IMR-90 (cell line): ENCODE results near the gene CPLX1. TPM values are rescaled to one million over a fixed set of nuclear protein-coding genes. Genes with fewer than 3 reads are reported as not detected.

Source experiments
- ATAC-seq: fragments of 200-7000 bp; cut with Tn5 transposase; 2 replicates; pipeline ENCODE4 v1.9.1; 2020; ENCODE audit warnings: low read depth, mild to moderate bottlenecking, moderate library complexity
- BruUV-seq: library from RNA; stranded (reverse); fragments of 400-500 nt; replicated peaks from 2 replicates; lab custom pipeline; 2021; lab: Mats Ljungman, UMichigan
- CTCF ChIA-PET: fragments of 300-600 bp; formaldehyde crosslinking; extraction: SDS; loops from one replicate; lab custom pipeline; 2021; ENCODE audit warnings: antibody characterized with exemption; lab: Yijun Ruan, JAX
- POLR2A ChIA-PET: fragments of 300-600 bp; sonication (Branson Sonifier 250); formaldehyde crosslinking; loops from one replicate; lab custom pipeline; 2022; ENCODE audit warnings: antibody characterized with exemption; ENCODE audit not compliant: unreplicated experiment; lab: Charles Lee
- DNase-seq: peaks from one replicate; pipeline ENCODE4 v3.0.0; 2013
- H2AFZ ChIP-seq: replicated peaks from 2 replicates; pipeline ENCODE3; 2013; ENCODE audit warnings: low read length, mild to moderate bottlenecking; ENCODE audit not compliant: poor library complexity
- H2AK5ac ChIP-seq: 2 replicates; pipeline ENCODE4 v1.6.1; 2013; ENCODE audit warnings: low read depth, low read length, inconsistent platforms
- H2AK9ac ChIP-seq: replicated peaks from 2 replicates; pipeline ENCODE3; 2013; ENCODE audit warnings: mild to moderate bottlenecking, low read depth, low read length, moderate library complexity; ENCODE audit not compliant: poor library complexity
- H2BK120ac ChIP-seq: 2 replicates; pipeline ENCODE4 v1.6.1; 2013; ENCODE audit warnings: low read depth, low read length, inconsistent platforms
- H2BK15ac ChIP-seq: 3 replicates; pipeline ENCODE4 v1.6.1; 2013; ENCODE audit warnings: low read depth, low read length, inconsistent platforms
- H2BK20ac ChIP-seq: 2 replicates; pipeline ENCODE4 v1.6.1; 2013; ENCODE audit warnings: low read depth, mild to moderate bottlenecking, inconsistent platforms, low read length, moderate library complexity
- H2BK5ac ChIP-seq: 2 replicates; pipeline ENCODE4 v1.6.1; 2013; ENCODE audit warnings: mild to moderate bottlenecking, low read depth, low read length, inconsistent platforms; ENCODE audit not compliant: poor library complexity, severe bottlenecking
- H3K14ac ChIP-seq: replicated peaks from 2 replicates; pipeline ENCODE4 v1.6.1; 2013; ENCODE audit warnings: low read depth, low read length, inconsistent platforms
- H3K18ac ChIP-seq: 2 replicates; pipeline ENCODE4 v1.6.1; 2013; ENCODE audit warnings: low read depth, low read length, control low read depth
- H3K23ac ChIP-seq: 2 replicates; pipeline ENCODE4 v1.6.1; 2013; ENCODE audit warnings: low read depth, low read length, inconsistent platforms
- H3K27ac ChIP-seq: 2 replicates; pipeline ENCODE4 v1.5.1; 2013; ENCODE audit warnings: mild to moderate bottlenecking, control low read depth, low read length; ENCODE audit not compliant: insufficient read depth
- H3K27me3 ChIP-seq: 2 replicates; pipeline ENCODE4 v1.6.1; 2013; ENCODE audit warnings: low read length; ENCODE audit not compliant: control insufficient read depth, insufficient read depth
- H3K36me3 ChIP-seq: 2 replicates; pipeline ENCODE4 v1.6.1; 2013; ENCODE audit warnings: low read length, mixed read lengths; ENCODE audit not compliant: control insufficient read depth, insufficient read depth
- H3K4ac ChIP-seq: 2 replicates; pipeline ENCODE4 v1.6.1; 2013; ENCODE audit warnings: low read depth, low read length, inconsistent platforms
- H3K4me1 ChIP-seq: 2 replicates; pipeline ENCODE4 v1.6.1; 2013; ENCODE audit warnings: low read length, mixed read lengths; ENCODE audit not compliant: control insufficient read depth, insufficient read depth
- H3K4me2 ChIP-seq: 2 replicates; pipeline ENCODE4 v1.6.1; 2013; ENCODE audit warnings: low read depth, mild to moderate bottlenecking, control low read depth, low read length, moderate library complexity
- H3K4me3 ChIP-seq: 2 replicates; pipeline ENCODE4 v1.5.1; 2013; ENCODE audit warnings: low read depth, mild to moderate bottlenecking, control low read depth, low read length, moderate library complexity; ENCODE audit not compliant: insufficient read depth
- H3K56ac ChIP-seq: 2 replicates; pipeline ENCODE4 v1.6.1; 2013; ENCODE audit warnings: low read length, inconsistent platforms; ENCODE audit not compliant: insufficient read depth; ENCODE audit errors: extremely low read depth
- H3K79me1 ChIP-seq, 2 experiments: 2 replicates each; pipeline ENCODE4 v1.6.1; 2013; ENCODE audit warnings: low read length in 2 of 2, inconsistent platforms in 1 of 2, low read depth in 1 of 2
- H3K9ac ChIP-seq: 2 replicates; pipeline ENCODE4 v1.6.1; 2013; ENCODE audit warnings: low read depth, low read length, control low read depth
- H3K9me1 ChIP-seq: 2 replicates; pipeline ENCODE4 v1.6.1; 2013; ENCODE audit warnings: low read length, inconsistent platforms; ENCODE audit not compliant: insufficient read depth
- H3K9me3 ChIP-seq: 2 replicates; pipeline ENCODE4 v1.6.1; 2013; ENCODE audit warnings: low read length; ENCODE audit not compliant: control insufficient read depth, insufficient read depth
- H4K20me1 ChIP-seq: 2 replicates; pipeline ENCODE4 v1.6.1; 2013; ENCODE audit warnings: low read length, inconsistent platforms; ENCODE audit not compliant: insufficient read depth
- H4K5ac ChIP-seq: 2 replicates; pipeline ENCODE4 v1.6.1; 2013; ENCODE audit warnings: mild to moderate bottlenecking, low read depth, low read length, control low read depth
- H4K8ac ChIP-seq, 2 experiments: 2 replicates each; pipeline ENCODE4 v1.6.1; 2013; ENCODE audit warnings: low read depth in 2 of 2, low read length in 2 of 2, control low read depth in 1 of 2, inconsistent platforms in 1 of 2
- H4K91ac ChIP-seq: 2 replicates; pipeline ENCODE4 v1.6.1; 2013; ENCODE audit warnings: low read depth, low read length, inconsistent platforms; ENCODE audit not compliant: insufficient read depth
- CHD1 ChIP-seq: IDR thresholded peaks from 2 replicates; pipeline ENCODE4 v1.6.1; 2012; ENCODE audit warnings: low read depth, low read length, improper control_type of control experiment
- MAZ ChIP-seq: IDR thresholded peaks from 2 replicates; pipeline ENCODE4 v1.6.1; 2012; ENCODE audit warnings: low read depth, mild to moderate bottlenecking, low read length, improper control_type of control experiment, moderate library complexity, borderline replicate concordance
- RAD21 ChIP-seq: IDR thresholded peaks from 2 replicates; pipeline ENCODE4 v1.6.1; 2012; ENCODE audit warnings: low read length, improper control_type of control experiment
- RFX5 ChIP-seq: IDR thresholded peaks from 2 replicates; pipeline ENCODE4 v1.8.0; 2012; ENCODE audit warnings: low read depth, mild to moderate bottlenecking, low read length, moderate library complexity
- WGBS, 2 experiments: methylation state at CpG; one replicate each; pipeline versions ENCODE4 v1.1.5 to v1.1.7; 2013; ENCODE audit warnings: missing lambda C conversion rate in 2 of 2; ENCODE audit not compliant: insufficient read length in 1 of 2; ENCODE audit errors: extremely low coverage in 2 of 2; 5-methylcytosine and 5-hydroxymethylcytosine counted together
- dilution Hi-C: fragments of 300-500 bp; cut with HindIII; formaldehyde crosslinking; loops from one replicate; pipeline ENCODE4 v1.14.3; 2018; ENCODE audit warnings: low sequenced_read_pairs; ENCODE audit not compliant: unreplicated experiment
- in situ Hi-C: fragments of 300-500 bp; cut with MboI; formaldehyde crosslinking; loops from 3 replicates; pipeline ENCODE4 v1.14.3; 2019; ENCODE audit warnings: low sequenced_read_pairs, inconsistent platforms, mixed read lengths
- intact Hi-C: fragments of 100-400 bp; cut with micrococcal nuclease; formaldehyde crosslinking; loops from 2 replicates; pipeline ENCODE4 v1.10.0; 2022
- polyA plus RNA-seq, 3 experiments: library from polyadenylated mRNA; depleted of rRNA; stranded (reverse); fragments of >200 nt; gene quantifications; 2 replicates each; pipeline ENCODE4 v1.2.3, GENCODE V29; 2012; ENCODE audit warnings: low replicate concordance in 1 of 3
- total RNA-seq: library from RNA; depleted of rRNA; stranded (reverse); fragments of >200 nt; gene quantifications from 2 replicates; pipeline ENCODE4 v1.2.3, GENCODE V29; 2012
- TF ChIP-seq, protein P1 (sequence below): fragments of 150-350 bp; IDR thresholded peaks from 2 replicates; pipeline ENCODE4 v1.6.1; 2016; ENCODE audit warnings: low read depth, mild to moderate bottlenecking, low read length, moderate library complexity, borderline replicate concordance
- TF ChIP-seq, protein P2 (sequence below): fragments of 150-350 bp; IDR thresholded peaks from 2 replicates; pipeline ENCODE4 v1.6.1; 2017; ENCODE audit warnings: mild to moderate bottlenecking, antibody characterized with exemption, low read length, low read depth
- TF ChIP-seq, protein P3 (sequence below): conservative IDR thresholded peaks from 2 replicates; pipeline ENCODE4 v1.5.1; 2012; ENCODE audit warnings: mild to moderate bottlenecking, low read depth, low read length, improper control_type of control experiment

The CPLX1 gene
- total and polyA plus RNA-seq, 2 of the 4 experiments (the other 2 are of a cell fraction) = 0.05 TPM; not detected in 1

GRCh38 chr4:768995-769394 lies 56.9 kb downstream of the CPLX1 start:
- Histone ChIP-seq H4K8ac (no peak overlapping the region), H3K18ac (no peak overlapping the region), H3K4me2 (no peak overlapping the region), H2AK5ac (no peak overlapping the region), H3K4me3 (no peak overlapping the region), H4K91ac (no peak overlapping the region), H3K9me3 (no peaks in the 10 kb centered on the region), H2AK9ac (no peak overlapping the region), H2BK20ac (no peak overlapping the region), H2BK120ac (no peak overlapping the region), H3K23ac (no peak overlapping the region), H3K4ac (no peak overlapping the region), H3K27me3 (no peaks in the 10 kb centered on the region), H3K56ac (no peak overlapping the region), H3K9ac (no peak overlapping the region), H2BK5ac (no peak overlapping the region), H4K20me1 (peaks cover 97% of the 10 kb centered on the region), H4K5ac (no peak overlapping the region), H3K27ac (no peak overlapping the region), H3K4me1 (peaks cover 2% of the 10 kb centered on the region; the same call in 1 of the 2 replicates), H3K36me3 (peaks cover 58% of the 10 kb centered on the region), H3K14ac (no peak overlapping the region), H3K9me1 (peaks cover 14% of the 10 kb centered on the region), H2AFZ (no peak overlapping the region), H3K79me1 (peaks cover 20 to 75% of the 10 kb centered on the region in 2 experiments), H2BK15ac (no peak overlapping the region)
- no TSS peak for BruUV-seq
- POLR2A ChIA-PET = no interaction called here
- CTCF ChIA-PET = no interaction called here
- DNase-seq (no peak), ATAC-seq (no peak)
- dilution Hi-C loops = no loop called here
- WGBS, 2 experiments = 93% methylated on average over 3 of the region's 12 CpGs; no CpG with 5 or more reads in 1 of the 2 experiments
- intact Hi-C loops = no loop called here
- no peak for TF ChIP-seq RAD21
- TF ChIP-seq MAZ = no peak
- TF ChIP-seq, protein P1, sequence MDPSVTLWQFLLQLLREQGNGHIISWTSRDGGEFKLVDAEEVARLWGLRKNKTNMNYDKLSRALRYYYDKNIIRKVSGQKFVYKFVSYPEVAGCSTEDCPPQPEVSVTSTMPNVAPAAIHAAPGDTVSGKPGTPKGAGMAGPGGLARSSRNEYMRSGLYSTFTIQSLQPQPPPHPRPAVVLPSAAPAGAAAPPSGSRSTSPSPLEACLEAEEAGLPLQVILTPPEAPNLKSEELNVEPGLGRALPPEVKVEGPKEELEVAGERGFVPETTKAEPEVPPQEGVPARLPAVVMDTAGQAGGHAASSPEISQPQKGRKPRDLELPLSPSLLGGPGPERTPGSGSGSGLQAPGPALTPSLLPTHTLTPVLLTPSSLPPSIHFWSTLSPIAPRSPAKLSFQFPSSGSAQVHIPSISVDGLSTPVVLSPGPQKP = no peak
- TF ChIP-seq RFX5 = no peak
- TF ChIP-seq, protein P2, sequence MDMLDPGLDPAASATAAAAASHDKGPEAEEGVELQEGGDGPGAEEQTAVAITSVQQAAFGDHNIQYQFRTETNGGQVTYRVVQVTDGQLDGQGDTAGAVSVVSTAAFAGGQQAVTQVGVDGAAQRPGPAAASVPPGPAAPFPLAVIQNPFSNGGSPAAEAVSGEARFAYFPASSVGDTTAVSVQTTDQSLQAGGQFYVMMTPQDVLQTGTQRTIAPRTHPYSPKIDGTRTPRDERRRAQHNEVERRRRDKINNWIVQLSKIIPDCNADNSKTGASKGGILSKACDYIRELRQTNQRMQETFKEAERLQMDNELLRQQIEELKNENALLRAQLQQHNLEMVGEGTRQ = no peak
- no peak for TF ChIP-seq CHD1
- TF ChIP-seq, protein P3, sequence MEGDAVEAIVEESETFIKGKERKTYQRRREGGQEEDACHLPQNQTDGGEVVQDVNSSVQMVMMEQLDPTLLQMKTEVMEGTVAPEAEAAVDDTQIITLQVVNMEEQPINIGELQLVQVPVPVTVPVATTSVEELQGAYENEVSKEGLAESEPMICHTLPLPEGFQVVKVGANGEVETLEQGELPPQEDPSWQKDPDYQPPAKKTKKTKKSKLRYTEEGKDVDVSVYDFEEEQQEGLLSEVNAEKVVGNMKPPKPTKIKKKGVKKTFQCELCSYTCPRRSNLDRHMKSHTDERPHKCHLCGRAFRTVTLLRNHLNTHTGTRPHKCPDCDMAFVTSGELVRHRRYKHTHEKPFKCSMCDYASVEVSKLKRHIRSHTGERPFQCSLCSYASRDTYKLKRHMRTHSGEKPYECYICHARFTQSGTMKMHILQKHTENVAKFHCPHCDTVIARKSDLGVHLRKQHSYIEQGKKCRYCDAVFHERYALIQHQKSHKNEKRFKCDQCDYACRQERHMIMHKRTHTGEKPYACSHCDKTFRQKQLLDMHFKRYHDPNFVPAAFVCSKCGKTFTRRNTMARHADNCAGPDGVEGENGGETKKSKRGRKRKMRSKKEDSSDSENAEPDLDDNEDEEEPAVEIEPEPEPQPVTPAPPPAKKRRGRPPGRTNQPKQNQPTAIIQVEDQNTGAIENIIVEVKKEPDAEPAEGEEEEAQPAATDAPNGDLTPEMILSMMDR = no peak
- in situ Hi-C loops = no loop called here
